NK-92 (cell line): ENCODE results near the gene TTI1.

Source experiments
- DNase-seq: peaks from one replicate; lab custom pipeline; 2025; ENCODE audit not compliant: unreplicated experiment; lab: John Stamatoyannopoulos, UW

Gene TTI1

GRCh38 chr20:37989601-37990295, 43.5 kb downstream of the TTI1 start:
- no peak for DNase-seq

GRCh38 chr20:37988306-37988954, 44.8 kb downstream of the TTI1 start:
- no peak for DNase-seq

- no peak for DNase-seq
These were observed 45.5 kb downstream of the TTI1 start for GRCh38 chr20:37987602-37988290.

- no peak for DNase-seq
These were observed 46.2 kb downstream of the TTI1 start for GRCh38 chr20:37986873-37987601.

GRCh38 chr20:37986044-37986858, 47.0 kb downstream of the TTI1 start:
- DNase-seq = no peak

- DNase-seq = no peak
These were observed 49.1 kb downstream of the TTI1 start for GRCh38 chr20:37984018-37984785.

- DNase-seq = no peak
These were observed 50.0 kb downstream of the TTI1 start for GRCh38 chr20:37983286-37983685.

- no peak for DNase-seq
These were observed 51.7 kb downstream of the TTI1 start for GRCh38 chr20:37981568-37981967.

GRCh38 chr20:37980876-37981275, 52.4 kb downstream of the TTI1 start:
- DNase-seq = no peak

- DNase-seq = no peak
These were observed 52.9 kb downstream of the TTI1 start for GRCh38 chr20:37980383-37980782.

GRCh38 chr20:37979021-37979985, 54.0 kb downstream of the TTI1 start:
- DNase-seq = no peak

GRCh38 chr20:37977786-37978185, 55.5 kb downstream of the TTI1 start:
- DNase-seq = no peak

GRCh38 chr20:37977338-37977737, 55.9 kb downstream of the TTI1 start:
- no peak for DNase-seq

- no peak for DNase-seq
These were observed 56.4 kb downstream of the TTI1 start for GRCh38 chr20:37976887-37977286.

- DNase-seq = no peak
These were observed 60.0 kb downstream of the TTI1 start for GRCh38 chr20:37973059-37973910.

- no peak for DNase-seq
These were observed 60.8 kb downstream of the TTI1 start for GRCh38 chr20:37972256-37973058.

- DNase-seq = no peak
These were observed 61.6 kb downstream of the TTI1 start for GRCh38 chr20:37971561-37972127.
